ENCODE data around the gene ZNF548. TPM values are rescaled to one million over a fixed set of nuclear protein-coding genes. Genes with fewer than 3 reads are reported as not detected.
"Not testable (repeated sequence)": the region's sequence is repeated elsewhere in the genome, so short reads cannot be mapped to it uniquely, and the experiment has no call there.

ZNF548 gene
- total RNA-seq, result 6.9 TPM

GRCh38 chr19:57389730-57390598 is at the start of gene ZNF548:
Gene ZNF548 (plus strand): TSS chr19:57389854. CDS start chr19:57390100, 246 bp downstream.
- peak; percentile 99 for ATAC-seq

DNA sequence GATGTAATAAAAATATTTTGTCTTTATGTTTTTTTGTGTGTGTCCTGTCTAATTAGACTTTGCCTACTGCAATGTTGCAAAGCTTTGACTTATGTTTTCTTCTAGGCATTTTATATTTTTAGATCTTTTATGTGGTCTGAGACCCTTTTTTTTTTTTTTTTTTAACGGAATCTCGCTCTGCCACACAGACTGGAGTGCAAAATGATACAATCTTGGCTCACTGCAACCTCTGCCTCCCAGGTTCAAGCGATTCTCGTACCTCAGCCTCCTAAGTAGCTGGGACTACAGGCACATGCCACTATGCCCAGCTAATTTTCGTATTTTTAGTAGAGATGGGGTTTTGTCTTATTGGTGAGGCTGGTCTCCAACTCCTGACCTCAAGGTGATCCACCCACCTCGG is 47.1 kb upstream of the ZNF548 start:
- ATAC-seq, result no peak

- peak; percentile 35 for ATAC-seq
These were observed 41.5 kb upstream of the ZNF548 start for GRCh38 chr19:57348136-57348535.

- peak; percentile 99 for ATAC-seq
These were observed 38.5 kb upstream of the ZNF548 start, which contains the start of gene ZNF304 for GRCh38 chr19:57350877-57351805. Gene ZNF304 (plus strand): TSS chr19:57351271. CDS start chr19:57351665, 394 bp downstream.

GRCh38 chr19:57351867-57352266 is 37.8 kb upstream of the ZNF548 start:
- ATAC-seq, result peak; percentile 20

- ATAC-seq, result no peak
These were observed 33.7 kb upstream of the ZNF548 start for GRCh38 chr19:57355916-57356315.

- ATAC-seq, result no peak
These were observed 32.2 kb upstream of the ZNF548 start for GRCh38 chr19:57357406-57357805.

GRCh38 chr19:57359300-57359699 is 30.4 kb upstream of the ZNF548 start:
- ATAC-seq, result no peak

DNA sequence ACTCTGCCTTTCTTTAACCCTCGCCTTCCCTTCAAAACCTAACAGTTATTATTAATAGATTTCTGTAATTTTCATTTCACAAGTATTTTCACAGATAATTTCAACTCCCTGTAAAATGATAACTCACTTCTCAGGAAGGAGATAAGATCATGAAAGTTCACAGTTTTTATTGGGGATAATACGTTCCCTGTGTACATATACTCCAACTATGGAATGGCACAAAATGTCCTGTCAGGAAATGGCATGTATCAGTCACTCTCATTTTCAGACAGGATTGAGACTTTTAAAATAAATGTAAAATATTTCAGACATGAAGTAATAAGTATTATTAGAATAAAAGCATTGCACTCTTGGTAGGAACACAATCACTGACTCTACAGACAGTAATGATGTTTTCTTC is 27.2 kb upstream of the ZNF548 start:
- ATAC-seq, result no peak

DNA sequence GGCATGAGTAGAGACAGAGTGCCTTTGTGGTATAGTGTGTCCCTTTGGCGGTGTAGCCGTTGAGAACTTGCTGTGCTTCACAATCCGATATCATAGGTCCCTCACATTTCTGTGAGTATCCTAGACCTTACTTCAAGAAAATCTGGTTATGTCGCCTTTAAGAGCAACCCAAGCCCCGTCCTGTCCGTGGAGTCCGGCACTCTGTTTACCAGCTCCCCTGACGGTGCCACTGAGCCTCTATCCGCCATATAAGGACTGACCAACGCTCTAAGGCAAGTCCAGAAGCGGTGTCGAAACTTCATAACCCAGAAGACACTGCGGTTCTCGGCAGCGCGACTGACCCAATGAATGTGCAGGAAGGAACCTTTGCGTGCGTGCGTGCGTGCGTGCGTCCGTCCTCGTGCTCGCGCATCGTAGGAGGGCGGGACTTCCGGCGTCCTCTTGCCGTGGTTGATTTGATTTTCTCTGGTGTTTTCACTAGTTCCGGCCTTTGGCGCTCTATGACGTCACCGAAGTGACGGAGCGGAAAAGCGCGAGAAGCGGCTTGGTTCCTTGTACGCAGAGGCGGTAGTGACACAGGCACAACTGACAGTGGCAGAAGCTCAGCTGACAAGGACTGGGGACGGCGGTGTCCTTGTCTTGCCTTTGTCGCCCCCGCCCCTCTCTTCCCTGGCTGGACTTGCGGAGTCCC is 26.5 kb upstream of the ZNF548 start, which contains the start of the genes TRAPPC2B and ZNF547:
TRAPPC2B (plus strand) TSS at position 555 of the 691 bp plus-strand sequence. CDS start 1,283 bp downstream, outside the sequence.
ZNF547 (plus strand) TSS at position 555 of the 691 bp plus-strand sequence. CDS start 5,005 bp downstream, outside the sequence.
- ATAC-seq, result peak; percentile 98

DNA sequence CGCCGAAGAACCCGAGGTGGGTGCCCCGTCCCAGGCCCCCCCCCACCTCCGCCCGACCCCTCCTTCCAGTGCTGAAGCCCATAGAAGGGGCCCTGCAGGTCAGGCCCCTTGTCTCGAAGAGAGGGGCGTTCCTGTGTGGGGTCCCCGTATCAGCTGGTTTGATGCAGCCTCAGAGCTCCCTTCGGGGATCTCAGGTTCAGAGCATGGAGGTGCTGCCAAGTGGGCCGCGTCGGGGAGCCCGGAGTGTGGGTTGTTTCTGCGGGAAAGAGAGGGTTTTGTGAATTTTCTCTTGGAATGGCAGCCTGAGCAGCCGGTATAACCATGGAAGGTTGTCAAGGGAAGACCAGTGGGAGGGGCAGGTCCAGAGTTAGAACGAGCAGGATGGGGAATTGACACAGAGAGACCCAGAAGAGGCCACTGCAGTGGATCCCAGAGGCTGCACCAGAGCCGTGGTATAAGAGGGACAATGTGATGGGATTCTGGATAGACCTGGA is 25.9 kb upstream of the ZNF548 start:
- peak; percentile 9 for ATAC-seq

GRCh38 chr19:57366776-57367175 is 22.9 kb upstream of the ZNF548 start:
- ATAC-seq, result no peak

DNA sequence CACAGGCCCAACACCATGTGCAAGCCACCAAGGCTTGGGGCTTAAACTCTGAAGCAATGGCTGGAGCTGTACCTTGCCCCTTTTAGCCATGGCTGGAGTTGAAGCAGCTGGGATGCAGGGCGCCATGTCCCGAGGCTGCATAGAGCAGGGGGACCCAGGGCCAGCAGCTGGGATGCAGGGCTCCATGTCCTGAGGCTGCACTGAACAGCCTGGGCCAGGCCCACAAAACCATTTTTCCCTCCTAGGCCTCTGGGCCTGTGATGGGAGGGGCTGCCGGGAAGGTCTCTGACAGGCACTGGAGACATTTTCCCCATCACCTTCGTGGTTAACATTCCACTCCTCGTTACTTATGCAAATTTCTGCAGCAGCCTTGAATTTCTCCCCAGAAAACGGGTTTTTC is 15.5 kb upstream of the ZNF548 start:
- ATAC-seq, result no peak

GRCh38 chr19:57374647-57375046 is 15.0 kb upstream of the ZNF548 start:
- ATAC-seq, result not testable (repeated sequence)

- no peak for ATAC-seq
These were observed 13.5 kb upstream of the ZNF548 start for GRCh38 chr19:57376151-57376550.

DNA sequence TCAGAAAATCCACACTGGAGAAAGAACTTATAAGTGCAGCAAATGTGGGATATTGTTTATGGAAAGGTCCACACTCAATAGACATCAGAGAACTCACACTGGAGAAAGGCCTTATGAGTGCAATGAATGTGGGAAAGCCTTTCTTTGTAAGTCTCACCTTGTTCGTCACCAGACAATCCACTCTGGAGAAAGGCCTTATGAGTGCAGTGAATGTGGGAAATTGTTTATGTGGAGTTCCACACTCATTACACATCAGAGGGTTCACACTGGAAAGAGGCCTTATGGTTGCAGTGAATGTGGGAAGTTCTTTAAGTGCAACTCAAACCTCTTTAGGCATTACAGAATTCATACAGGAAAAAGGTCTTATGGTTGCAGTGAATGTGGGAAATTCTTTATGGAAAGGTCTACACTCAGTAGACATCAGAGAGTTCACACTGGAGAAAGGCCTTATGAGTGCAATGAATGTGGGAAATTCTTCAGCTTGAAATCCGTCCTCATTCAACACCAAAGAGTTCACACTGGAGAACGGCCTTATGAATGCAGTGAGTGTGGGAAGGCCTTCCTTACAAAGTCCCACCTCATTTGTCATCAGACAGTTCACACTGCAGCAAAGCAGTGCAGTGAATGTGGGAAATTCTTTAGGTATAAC is 12.0 kb upstream of the ZNF548 start:
- ATAC-seq, result no peak

- no peak for ATAC-seq
These were observed 8.7 kb upstream of the ZNF548 start for GRCh38 chr19:57380923-57381322.

DNA sequence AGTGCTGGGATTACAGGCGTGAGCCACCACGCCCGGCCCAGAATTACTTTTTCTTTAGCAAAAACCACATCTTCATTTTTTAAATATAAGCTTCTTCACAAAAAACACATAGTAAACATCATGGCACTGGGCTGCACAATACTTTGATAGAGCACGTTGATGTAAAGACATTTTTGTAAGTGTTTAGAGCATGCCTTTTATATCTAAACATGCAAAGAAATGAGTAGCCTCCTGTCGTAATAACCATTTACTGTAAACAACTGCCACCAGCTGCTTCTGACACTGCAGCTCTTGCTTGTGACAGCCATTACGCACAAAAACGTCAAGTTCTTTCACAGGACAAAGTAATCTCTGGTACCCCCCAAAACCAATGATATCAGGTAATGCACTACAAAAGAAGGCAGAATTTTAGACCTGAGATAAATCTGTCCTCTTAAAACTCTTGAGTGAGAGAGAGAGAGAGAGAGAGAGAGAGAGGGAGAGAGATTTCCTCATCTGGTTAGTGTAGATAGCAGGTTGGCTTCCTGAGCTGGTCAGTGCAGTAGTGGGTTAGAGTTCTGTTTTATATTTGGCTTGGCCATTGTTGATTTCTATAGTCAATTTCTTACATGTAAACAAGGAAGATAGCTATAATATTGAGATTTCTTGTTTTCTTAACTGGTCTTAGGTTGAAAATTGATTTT is 6.7 kb upstream of the ZNF548 start:
- no peak for ATAC-seq

GRCh38 chr19:57389194-57389729 is 392 bp upstream of the ZNF548 start:
- ATAC-seq, result no peak

GRCh38 chr19:57395710-57396109 is 6.1 kb downstream of the ZNF548 start:
- no peak for ATAC-seq

- ATAC-seq, result no peak
These were observed 9.2 kb downstream of the ZNF548 start for GRCh38 chr19:57398868-57399267.
